K562 (cell line): ENCODE measurements around the gene ACP5. TPM values are rescaled to one million over a fixed set of nuclear protein-coding genes. Genes with fewer than 3 reads are reported as not detected.

ENCODE experiments used
- ARID3B ChIP-seq: fragments of 250-450 bp; sonication (Bioruptor Pico); IDR thresholded peaks from 2 replicates; pipeline ENCODE4 v1.4.0; 2020; ENCODE audit warnings: borderline replicate concordance
- CBFB ChIP-seq: sonication (generic); formaldehyde crosslinking; IDR thresholded peaks from 2 replicates; pipeline ENCODE4 v1.4.0; 2020; ENCODE audit warnings: mild to moderate bottlenecking, missing genetic modification reagents
- EP400 ChIP-seq: fragments of 450-650 bp; IDR thresholded peaks from 2 replicates; pipeline ENCODE4 v1.6.1; 2017; ENCODE audit warnings: antibody characterized with exemption, mild to moderate bottlenecking, moderate library complexity
- GABPB1 ChIP-seq: sonication (generic); formaldehyde crosslinking; IDR thresholded peaks from 2 replicates; pipeline ENCODE4 v1.8.0; 2022; ENCODE audit warnings: mild to moderate bottlenecking, missing genetic modification reagents
- HINFP ChIP-seq: fragments of 450-650 bp; conservative IDR thresholded peaks from 2 replicates; pipeline ENCODE4 v1.6.1; 2016; ENCODE audit warnings: missing genetic modification characterization, low read depth, mild to moderate bottlenecking, control low read depth, missing compliant biosample characterization
- HOXB6 ChIP-seq: fragments of 250-450 bp; sonication (Bioruptor Pico); IDR thresholded peaks from 2 replicates; pipeline ENCODE4 v1.5.1; 2022; ENCODE audit warnings: mild to moderate bottlenecking, borderline replicate concordance
- HSF4 ChIP-seq: fragments of 250-450 bp; sonication (Bioruptor Pico); IDR thresholded peaks from 2 replicates; pipeline ENCODE4 v2.1.2; 2022; ENCODE audit warnings: mild to moderate bottlenecking, moderate library complexity, borderline replicate concordance
- IRF9 ChIP-seq: fragments of 450-650 bp; IDR thresholded peaks from 2 replicates; pipeline ENCODE4 v1.6.1; 2016; ENCODE audit warnings: missing biosample characterization, missing genetic modification characterization
- MAFG ChIP-seq: fragments of 450-650 bp; conservative IDR thresholded peaks from 2 replicates; pipeline ENCODE4 v1.6.1; 2016; ENCODE audit warnings: missing genetic modification characterization, missing compliant biosample characterization
- SAP30 ChIP-seq: fragments of 200-600 bp; sonication (generic); IDR thresholded peaks from 2 replicates; pipeline ENCODE4 v1.6.1; 2012; ENCODE audit warnings: borderline replicate concordance, low read depth, mild to moderate bottlenecking, moderate library complexity, low read length, control low read depth, inconsistent platforms; ENCODE audit not compliant: insufficient read depth, poor library complexity, severe bottlenecking
- SUPT5H ChIP-seq: fragments of 450-650 bp; IDR thresholded peaks from 2 replicates; pipeline ENCODE4 v1.6.1; 2016
- THRA ChIP-seq: fragments of 450-650 bp; IDR thresholded peaks from 2 replicates; pipeline ENCODE4 v1.6.1; 2017; ENCODE audit warnings: mild to moderate bottlenecking, moderate library complexity
- U2AF2 ChIP-seq: fragments of 200-400 bp; formaldehyde crosslinking; optimal IDR thresholded peaks from 2 replicates; pipeline ENCODE3; 2017; ENCODE audit warnings: low read depth, mild to moderate bottlenecking, low read length
- ZNF408 ChIP-seq: fragments of 250-450 bp; sonication (Bioruptor Pico); IDR thresholded peaks from 2 replicates; pipeline ENCODE4 v1.4.0; 2020; ENCODE audit warnings: low read depth, mild to moderate bottlenecking, moderate library complexity
- ZNF717 ChIP-seq: fragments of 250-450 bp; sonication (Bioruptor Pico); IDR thresholded peaks from 2 replicates; pipeline ENCODE4 v1.5.0; 2021
- polyA plus RNA-seq, 8 experiments: library from polyadenylated mRNA; depleted of rRNA in 4 of 8; stranded (reverse) in 5 of 8; unstranded in 3 of 8; fragments of >200 nt; fragmentation: Nextera tagmentation in 2 of 8; fragmentation: Illumina TruSeq in 1 of 8; extraction: Ambion mirVana in 2 of 8; extraction: Trizol in 1 of 8; gene quantifications; 2 replicates each; pipeline versions ENCODE4 v1.2.1 to v1.2.3, GENCODE V29; 2011 to 2014; ENCODE audit warnings: inconsistent platforms in 1 of 8, missing spikeins in 1 of 8
- total RNA-seq, 7 experiments: library from RNA; depleted of rRNA in 6 of 7; stranded (reverse); fragments of >200 nt in 6 of 7; fragmentation: Illumina TruSeq in 2 of 7; extraction: Trizol in 2 of 7; gene quantifications; 2 replicates each; pipeline versions ENCODE4 v1.2.1 to v1.2.3, GENCODE V29; 2011 to 2021; ENCODE audit warnings: low replicate concordance in 1 of 7
- TF ChIP-seq, protein P1 (sequence below): fragments of 250-450 bp; sonication (Bioruptor Pico); IDR thresholded peaks from 2 replicates; pipeline ENCODE4 v1.5.0; 2021
- TF ChIP-seq, protein P2 (sequence below): fragments of 450-650 bp; IDR thresholded peaks from 2 replicates; pipeline ENCODE4 v1.6.1; 2016; ENCODE audit warnings: antibody characterized with exemption
- TF ChIP-seq, protein P3 (sequence below): conservative IDR thresholded peaks from 2 replicates; pipeline ENCODE4 v1.6.1; 2011; ENCODE audit warnings: low read depth, mild to moderate bottlenecking, low read length; ENCODE audit not compliant: control insufficient read depth

Gene ACP5
- total and polyA plus RNA-seq, 9 of the 15 experiments (the other 6 are each of a cell fraction or from before 2014, with no cell fraction given), result 0.06 to 1.1 (median 0.31) TPM; not detected in 1

- TF ChIP-seq SAP30, result no peak
- TF ChIP-seq ZNF717 (CRISPR knock-in tag), result no peak
- TF ChIP-seq U2AF2, result no peak
- TF ChIP-seq MAFG (tag), result no peak
- TF ChIP-seq GABPB1 (CRISPR knock-in tag), result peak; percentile 77
- TF ChIP-seq, protein P1, sequence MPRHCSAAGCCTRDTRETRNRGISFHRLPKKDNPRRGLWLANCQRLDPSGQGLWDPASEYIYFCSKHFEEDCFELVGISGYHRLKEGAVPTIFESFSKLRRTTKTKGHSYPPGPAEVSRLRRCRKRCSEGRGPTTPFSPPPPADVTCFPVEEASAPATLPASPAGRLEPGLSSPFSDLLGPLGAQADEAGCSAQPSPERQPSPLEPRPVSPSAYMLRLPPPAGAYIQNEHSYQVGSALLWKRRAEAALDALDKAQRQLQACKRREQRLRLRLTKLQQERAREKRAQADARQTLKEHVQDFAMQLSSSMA, result no peak
- no peak for TF ChIP-seq IRF9 (tag)
- TF ChIP-seq, protein P2, sequence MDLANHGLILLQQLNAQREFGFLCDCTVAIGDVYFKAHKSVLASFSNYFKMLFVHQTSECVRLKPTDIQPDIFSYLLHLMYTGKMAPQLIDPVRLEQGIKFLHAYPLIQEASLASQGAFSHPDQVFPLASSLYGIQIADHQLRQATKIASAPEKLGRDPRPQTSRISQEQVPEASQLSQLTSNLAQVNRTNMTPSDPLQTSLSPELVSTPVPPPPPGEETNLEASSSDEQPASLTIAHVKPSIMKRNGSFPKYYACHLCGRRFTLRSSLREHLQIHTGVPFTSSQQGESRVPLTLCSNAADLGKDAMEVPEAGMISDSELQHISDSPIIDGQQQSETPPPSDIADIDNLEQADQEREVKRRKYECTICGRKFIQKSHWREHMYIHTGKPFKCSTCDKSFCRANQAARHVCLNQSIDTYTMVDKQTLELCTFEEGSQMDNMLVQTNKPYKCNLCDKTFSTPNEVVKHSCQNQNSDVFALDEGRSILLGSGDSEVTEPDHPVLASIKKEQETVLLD, result no peak
- no peak for TF ChIP-seq HOXB6 (CRISPR knock-in tag)
- TF ChIP-seq ARID3B (CRISPR knock-in tag), result no peak
- TF ChIP-seq, protein P3, sequence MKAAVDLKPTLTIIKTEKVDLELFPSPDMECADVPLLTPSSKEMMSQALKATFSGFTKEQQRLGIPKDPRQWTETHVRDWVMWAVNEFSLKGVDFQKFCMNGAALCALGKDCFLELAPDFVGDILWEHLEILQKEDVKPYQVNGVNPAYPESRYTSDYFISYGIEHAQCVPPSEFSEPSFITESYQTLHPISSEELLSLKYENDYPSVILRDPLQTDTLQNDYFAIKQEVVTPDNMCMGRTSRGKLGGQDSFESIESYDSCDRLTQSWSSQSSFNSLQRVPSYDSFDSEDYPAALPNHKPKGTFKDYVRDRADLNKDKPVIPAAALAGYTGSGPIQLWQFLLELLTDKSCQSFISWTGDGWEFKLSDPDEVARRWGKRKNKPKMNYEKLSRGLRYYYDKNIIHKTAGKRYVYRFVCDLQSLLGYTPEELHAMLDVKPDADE, result peak; percentile 28; the same call in 1 of the 2 replicates
- peak; percentile 64 for TF ChIP-seq SUPT5H
- TF ChIP-seq HINFP (tag), result no peak
- TF ChIP-seq EP400, result peak; percentile 26
- no peak for TF ChIP-seq HSF4 (CRISPR knock-in tag)
- no peak for TF ChIP-seq THRA
- no peak for TF ChIP-seq ZNF408 (CRISPR knock-in tag)
- TF ChIP-seq CBFB (CRISPR knock-in tag), result no peak; the same call in 1 of the 2 replicates
Measured at GRCh38 chr19:11535792-11536595, 41.5 kb downstream of the ACP5 start (continued).
